ENCODE results near the gene EPAS1.

DNA sequence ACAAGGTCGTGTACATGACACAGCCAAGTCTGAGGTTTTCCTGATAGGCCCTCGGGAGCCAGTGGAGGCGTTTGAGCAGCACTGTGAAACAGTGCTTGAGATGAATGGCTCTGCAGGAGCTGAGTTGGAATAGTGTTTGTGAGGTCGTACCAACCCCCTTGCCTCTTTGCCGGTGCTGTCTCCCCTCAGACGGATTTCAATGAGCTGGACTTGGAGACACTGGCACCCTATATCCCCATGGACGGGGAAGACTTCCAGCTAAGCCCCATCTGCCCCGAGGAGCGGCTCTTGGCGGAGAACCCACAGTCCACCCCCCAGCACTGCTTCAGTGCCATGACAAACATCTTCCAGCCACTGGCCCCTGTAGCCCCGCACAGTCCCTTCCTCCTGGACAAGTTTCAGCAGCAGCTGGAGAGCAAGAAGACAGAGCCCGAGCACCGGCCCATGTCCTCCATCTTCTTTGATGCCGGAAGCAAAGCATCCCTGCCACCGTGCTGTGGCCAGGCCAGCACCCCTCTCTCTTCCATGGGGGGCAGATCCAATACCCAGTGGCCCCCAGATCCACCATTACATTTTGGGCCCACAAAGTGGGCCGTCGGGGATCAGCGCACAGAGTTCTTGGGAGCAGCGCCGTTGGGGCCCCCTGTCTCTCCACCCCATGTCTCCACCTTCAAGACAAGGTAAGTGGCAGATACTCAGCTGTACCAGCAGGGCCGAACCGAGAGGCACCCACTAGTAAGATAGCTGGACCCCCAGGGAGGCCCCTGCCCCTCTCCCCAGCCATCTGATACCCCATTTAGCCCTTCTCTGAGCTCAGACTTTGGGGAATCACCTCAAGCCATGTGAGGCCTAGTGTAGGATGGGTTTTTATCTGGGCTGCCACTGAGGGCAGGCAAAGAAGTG lies 83.1 kb downstream of the EPAS1 start:
- TF ChIP-seq, protein P1, sequence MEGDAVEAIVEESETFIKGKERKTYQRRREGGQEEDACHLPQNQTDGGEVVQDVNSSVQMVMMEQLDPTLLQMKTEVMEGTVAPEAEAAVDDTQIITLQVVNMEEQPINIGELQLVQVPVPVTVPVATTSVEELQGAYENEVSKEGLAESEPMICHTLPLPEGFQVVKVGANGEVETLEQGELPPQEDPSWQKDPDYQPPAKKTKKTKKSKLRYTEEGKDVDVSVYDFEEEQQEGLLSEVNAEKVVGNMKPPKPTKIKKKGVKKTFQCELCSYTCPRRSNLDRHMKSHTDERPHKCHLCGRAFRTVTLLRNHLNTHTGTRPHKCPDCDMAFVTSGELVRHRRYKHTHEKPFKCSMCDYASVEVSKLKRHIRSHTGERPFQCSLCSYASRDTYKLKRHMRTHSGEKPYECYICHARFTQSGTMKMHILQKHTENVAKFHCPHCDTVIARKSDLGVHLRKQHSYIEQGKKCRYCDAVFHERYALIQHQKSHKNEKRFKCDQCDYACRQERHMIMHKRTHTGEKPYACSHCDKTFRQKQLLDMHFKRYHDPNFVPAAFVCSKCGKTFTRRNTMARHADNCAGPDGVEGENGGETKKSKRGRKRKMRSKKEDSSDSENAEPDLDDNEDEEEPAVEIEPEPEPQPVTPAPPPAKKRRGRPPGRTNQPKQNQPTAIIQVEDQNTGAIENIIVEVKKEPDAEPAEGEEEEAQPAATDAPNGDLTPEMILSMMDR (IDR thresholded peaks at IDR 0.05) = no peak
- no peak for TF ChIP-seq POLR2A (IDR thresholded peaks at IDR 0.05)
